Ascending aorta (tissue), 2 donors: ENCODE results near the gene VPS26B. TPM values are rescaled to one million over a fixed set of nuclear protein-coding genes. Genes with fewer than 3 reads are reported as not detected.
A peak's percentile ranks its signal among the peaks of the same experiment; 100 is the strongest.

Source experiments
- DNase-seq, 2 donors: peaks; one replicate each; pipeline ENCODE4 v3.0.0-alpha.2; 2019; ENCODE audit warnings: low spot score in 2 of 2
- H3K27ac ChIP-seq, 2 donors: fragments of 200-600 bp; sonication (generic); one replicate each; pipeline ENCODE4 v1.5.1; 2016 to 2017; ENCODE audit warnings: mild to moderate bottlenecking in 1 of 2
- H3K27me3 ChIP-seq: fragments of 200-600 bp; sonication (generic); one replicate; pipeline ENCODE4 v1.5.1; 2017
- H3K36me3 ChIP-seq, 2 donors: fragments of 200-600 bp; sonication (generic); one replicate each; pipeline ENCODE4 v1.5.1; 2016
- H3K4me1 ChIP-seq, 2 donors: fragments of 200-600 bp; sonication (generic); one replicate each; pipeline ENCODE4 v1.5.1; 2016 to 2017; ENCODE audit warnings: mild to moderate bottlenecking in 1 of 2
- H3K4me3 ChIP-seq, 2 donors: fragments of 200-600 bp; sonication (generic); one replicate each; pipeline ENCODE4 v1.5.1; 2016 to 2017; ENCODE audit warnings: mild to moderate bottlenecking in 1 of 2
- H3K9me3 ChIP-seq, 2 donors: fragments of 200-600 bp; sonication (generic); one replicate each; pipeline ENCODE4 v1.5.1; 2016
- intact Hi-C: fragments of 100-400 bp; cut with DNase I; formaldehyde crosslinking; loops from one replicate; pipeline ENCODE4 v1.15.1; 2023
- total RNA-seq: library from RNA; depleted of rRNA; stranded (reverse); fragments of >200 nt; gene quantifications from one replicate; pipeline ENCODE4 v1.1.0, GENCODE V29; 2016
- TF ChIP-seq, protein P1 (sequence below), 3 experiments: fragments of 200-600 bp in 2 of 3; fragments of 450-650 bp in 1 of 3; sonication (generic) in 2 of 3; IDR thresholded peaks; one replicate each; pipeline ENCODE4 v1.5.1; 2016 to 2019; ENCODE audit warnings: antibody characterized with exemption in 3 of 3, mild to moderate bottlenecking in 1 of 3, moderate library complexity in 1 of 3

The VPS26B gene
- total RNA-seq, 1 donor from 2014 or later: 18.0 TPM

DNA sequence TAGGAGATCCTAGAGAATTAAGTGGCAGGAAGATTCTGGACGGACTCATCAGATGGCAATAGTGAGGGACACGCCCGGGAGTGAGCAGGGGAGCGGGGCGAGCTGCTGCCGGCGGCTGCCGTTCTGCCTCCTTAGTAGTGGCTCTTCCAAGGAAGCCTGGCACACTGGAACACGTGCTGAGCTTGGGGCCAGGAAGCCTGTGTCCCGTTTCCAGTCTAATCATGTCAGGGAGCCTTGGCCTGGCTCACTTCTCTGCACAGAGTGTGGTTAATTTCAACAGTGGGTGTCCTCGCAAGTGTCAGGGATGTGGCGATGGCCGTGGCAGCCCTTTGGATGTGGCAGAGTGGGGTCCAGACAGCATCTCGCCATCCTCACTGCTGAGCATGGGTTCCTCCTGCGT lies 68.2 kb downstream of the VPS26B start:
- Histone ChIP-seq H3K4me3 (no peak overlapping the region), H3K27me3 (no peaks in the 10 kb centered on the region), H3K27ac (no peak overlapping the region), H3K36me3 (no peaks in the 10 kb centered on the region), H3K9me3 (no peaks in the 10 kb centered on the region), H3K4me1 (no peaks in the 10 kb centered on the region)
- DNase-seq: peak in 1 of 2 donors; percentile 38
- intact Hi-C loops: no loop called here
- TF ChIP-seq, protein P1, sequence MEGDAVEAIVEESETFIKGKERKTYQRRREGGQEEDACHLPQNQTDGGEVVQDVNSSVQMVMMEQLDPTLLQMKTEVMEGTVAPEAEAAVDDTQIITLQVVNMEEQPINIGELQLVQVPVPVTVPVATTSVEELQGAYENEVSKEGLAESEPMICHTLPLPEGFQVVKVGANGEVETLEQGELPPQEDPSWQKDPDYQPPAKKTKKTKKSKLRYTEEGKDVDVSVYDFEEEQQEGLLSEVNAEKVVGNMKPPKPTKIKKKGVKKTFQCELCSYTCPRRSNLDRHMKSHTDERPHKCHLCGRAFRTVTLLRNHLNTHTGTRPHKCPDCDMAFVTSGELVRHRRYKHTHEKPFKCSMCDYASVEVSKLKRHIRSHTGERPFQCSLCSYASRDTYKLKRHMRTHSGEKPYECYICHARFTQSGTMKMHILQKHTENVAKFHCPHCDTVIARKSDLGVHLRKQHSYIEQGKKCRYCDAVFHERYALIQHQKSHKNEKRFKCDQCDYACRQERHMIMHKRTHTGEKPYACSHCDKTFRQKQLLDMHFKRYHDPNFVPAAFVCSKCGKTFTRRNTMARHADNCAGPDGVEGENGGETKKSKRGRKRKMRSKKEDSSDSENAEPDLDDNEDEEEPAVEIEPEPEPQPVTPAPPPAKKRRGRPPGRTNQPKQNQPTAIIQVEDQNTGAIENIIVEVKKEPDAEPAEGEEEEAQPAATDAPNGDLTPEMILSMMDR (IDR thresholded peaks at IDR 0.05): no peak

GRCh38 chr11:134293119-134294113 lies 68.9 kb downstream of the VPS26B start:
- H3K9me3 ChIP-seq: no peaks in the 10 kb centered on the region
- intact Hi-C loops: no loop called here
- no peak overlapping the region for H3K27ac ChIP-seq
- no peak overlapping the region for H3K4me3 ChIP-seq
- H3K4me1 ChIP-seq: no peaks in the 10 kb centered on the region
- peak in 1 of 2 donors; percentile 50 for DNase-seq
- TF ChIP-seq, protein P1 (IDR thresholded peaks at IDR 0.05): no peak
- H3K36me3 ChIP-seq: no peaks in the 10 kb centered on the region
- no peaks in the 10 kb centered on the region for H3K27me3 ChIP-seq

DNA sequence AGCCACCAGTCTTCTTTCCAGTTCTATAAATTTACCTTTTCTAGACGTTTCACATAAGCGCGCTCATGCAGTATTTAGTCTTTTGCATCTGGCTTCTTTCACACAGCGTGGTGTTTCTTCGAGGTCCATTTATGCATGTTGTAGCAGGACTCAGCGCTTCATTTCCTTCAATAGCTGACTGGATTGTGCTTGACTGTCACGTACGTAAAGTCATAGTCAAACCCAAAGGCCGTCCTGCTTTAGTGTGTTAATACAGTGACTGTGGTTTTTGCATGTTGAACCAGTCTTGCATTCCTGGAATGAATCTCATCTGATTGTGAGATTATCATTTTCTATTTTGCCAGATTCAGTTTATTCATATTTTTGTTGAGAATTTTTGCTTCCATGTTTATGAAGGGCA lies 70.2 kb downstream of the VPS26B start:
- intact Hi-C loops: no loop called here
- H3K4me3 ChIP-seq: no peak overlapping the region
- no peak for DNase-seq
- no peaks in the 10 kb centered on the region for H3K36me3 ChIP-seq
- no peak overlapping the region for H3K27ac ChIP-seq
- H3K27me3 ChIP-seq: no peaks in the 10 kb centered on the region
- TF ChIP-seq, protein P1 (IDR thresholded peaks at IDR 0.05): no peak
- H3K4me1 ChIP-seq: no peaks in the 10 kb centered on the region
- H3K9me3 ChIP-seq: no peaks in the 10 kb centered on the region

Other genes with a start within 250 kb of the VPS26B start
- 59.8 TPM for gene JAM3, start 155.6 kb upstream of the VPS26B start, total RNA-seq
- 4.8 TPM for gene NCAPD3, start 704 bp upstream of the VPS26B start, total RNA-seq
- gene THYN1, start 28.7 kb downstream of the VPS26B start, total RNA-seq: 19.8 TPM
- 28.6 TPM for gene ACAD8, start 28.9 kb downstream of the VPS26B start, total RNA-seq
- not detected for gene GLB1L3, start 51.7 kb downstream of the VPS26B start, total RNA-seq
- gene GLB1L2, start 107.3 kb downstream of the VPS26B start, total RNA-seq: 1.7 TPM
- 0.32 TPM for gene B3GAT1, start 187.6 kb downstream of the VPS26B start, total RNA-seq